Lower leg skin (tissue), 4 donors: Measurements from ENCODE around the gene INSRR. TPM values are rescaled to one million over a fixed set of nuclear protein-coding genes. Genes with fewer than 3 reads are reported as not detected.

Experiments used
- DNase-seq, 2 donors: peaks; one replicate each; pipeline ENCODE4 v3.0.0-alpha.2; 2019; ENCODE audit warnings: low spot score in 2 of 2
- H3K4me3 ChIP-seq: fragments of 200-600 bp; sonication (generic); 2 replicates; pipeline ENCODE4 v1.5.1; 2017; ENCODE audit warnings: mild to moderate bottlenecking, low read depth; ENCODE audit not compliant: poor library complexity, severe bottlenecking
- CTCF ChIP-seq, 3 donors: fragments of 450-650 bp; IDR thresholded peaks; one replicate each; pipeline ENCODE4 v1.5.1; 2016; ENCODE audit warnings: antibody characterized with exemption in 3 of 3, mild to moderate bottlenecking in 3 of 3, moderate library complexity in 2 of 3
- POLR2A ChIP-seq, 2 donors: fragments of 450-650 bp; IDR thresholded peaks; one replicate each; pipeline ENCODE4 v1.6.1; 2016 to 2017; ENCODE audit warnings: antibody characterized with exemption in 2 of 2, mild to moderate bottlenecking in 1 of 2, moderate library complexity in 1 of 2
- WGBS, 2 donors: methylation state at CpG; one replicate each; pipeline ENCODE4 v1.1.5; 2018; 5-methylcytosine and 5-hydroxymethylcytosine counted together
- intact Hi-C: fragments of 100-400 bp; cut with DNase I; formaldehyde crosslinking; loops from one replicate; pipeline ENCODE4 v1.15.0; 2023; ENCODE audit warnings: low total_unique reads
- total RNA-seq, 4 donors: library from RNA; depleted of rRNA; stranded (reverse); fragments of >200 nt; gene quantifications; one replicate each; pipeline ENCODE4 v1.1.0, GENCODE V29; 2016

Gene INSRR
- total RNA-seq, 4 donors from 2014 or later: not detected

- TF ChIP-seq CTCF (IDR thresholded peaks at IDR 0.05) (no peak), POLR2A (IDR thresholded peaks at IDR 0.05) (no peak)
- no peak overlapping the region for H3K4me3 ChIP-seq
- DNase-seq: no peak
- WGBS, 2 donors: 73 to 87% methylated on average over 1 of the region's 1 CpG
- intact Hi-C loops: no loop called here
Measured at GRCh38 chr1:156826630-156827029, 32.3 kb downstream of the INSRR start.

- DNase-seq: no peak
- 93 to 99% methylated on average over 5 of the region's 5 CpGs for WGBS, 2 donors
- H3K4me3 ChIP-seq: no peak overlapping the region
- intact Hi-C loops: no loop called here
- TF ChIP-seq CTCF (IDR thresholded peaks at IDR 0.05): no peak
- no peak for TF ChIP-seq POLR2A (IDR thresholded peaks at IDR 0.05)
Measured at GRCh38 chr1:156823210-156823790, 35.6 kb downstream of the INSRR start.

GRCh38 chr1:156822680-156823079 is 36.2 kb downstream of the INSRR start:
- TF ChIP-seq CTCF (IDR thresholded peaks at IDR 0.05) (no peak), POLR2A (IDR thresholded peaks at IDR 0.05) (no peak)
- 72 to 92% methylated on average over 1 of the region's 1 CpG for whole genome bisulfite sequencing, 2 donors
- H3K4me3 ChIP-seq: no peak overlapping the region
- no peak for DNase-seq
- intact Hi-C loops: no loop called here

GRCh38 chr1:156821801-156822200 is 37.1 kb downstream of the INSRR start:
- DNase-seq: no peak
- 76 to 79% methylated on average over 4 of the region's 4 CpGs for WGBS, 2 donors
- TF ChIP-seq CTCF (IDR thresholded peaks at IDR 0.05) (no peak), POLR2A (IDR thresholded peaks at IDR 0.05) (no peak)
- H3K4me3 ChIP-seq: no peak overlapping the region
- intact Hi-C loops: no loop called here

- no peak within 1 kb of the TSS for H3K4me3 ChIP-seq
- TF ChIP-seq CTCF (IDR thresholded peaks at IDR 0.05) (no peak), POLR2A (IDR thresholded peaks at IDR 0.05) (no peak)
- 41 to 49% methylated on average over 10 of the region's 10 CpGs for WGBS, 2 donors
- intact Hi-C loops: no loop called here
- peak; percentile 43 to 90 for DNase-seq
Measured at GRCh38 chr1:156816561-156817328, 42.2 kb downstream of the INSRR start, which contains the start of gene SH2D2A. SH2D2A (minus strand) TSS chr1:156816848; CDS start chr1:156816708, 140 bp downstream.
